GM12892 (cell line): Measurements from ENCODE around the gene MYO19.

Experiments
- POLR2A ChIP-seq: IDR thresholded peaks from 2 replicates; pipeline ENCODE4 v1.6.1; 2011; ENCODE audit warnings: low read depth, low read length, control low read depth
- POLR2AphosphoS5 ChIP-seq: IDR thresholded peaks from 2 replicates; pipeline ENCODE4 v1.6.1; 2011; ENCODE audit warnings: low read depth, low read length, control low read depth
- TAF1 ChIP-seq: IDR thresholded peaks from 2 replicates; pipeline ENCODE4 v1.6.1; 2011; ENCODE audit warnings: low read depth, mild to moderate bottlenecking, control low read depth, low read length, borderline replicate concordance

DNA sequence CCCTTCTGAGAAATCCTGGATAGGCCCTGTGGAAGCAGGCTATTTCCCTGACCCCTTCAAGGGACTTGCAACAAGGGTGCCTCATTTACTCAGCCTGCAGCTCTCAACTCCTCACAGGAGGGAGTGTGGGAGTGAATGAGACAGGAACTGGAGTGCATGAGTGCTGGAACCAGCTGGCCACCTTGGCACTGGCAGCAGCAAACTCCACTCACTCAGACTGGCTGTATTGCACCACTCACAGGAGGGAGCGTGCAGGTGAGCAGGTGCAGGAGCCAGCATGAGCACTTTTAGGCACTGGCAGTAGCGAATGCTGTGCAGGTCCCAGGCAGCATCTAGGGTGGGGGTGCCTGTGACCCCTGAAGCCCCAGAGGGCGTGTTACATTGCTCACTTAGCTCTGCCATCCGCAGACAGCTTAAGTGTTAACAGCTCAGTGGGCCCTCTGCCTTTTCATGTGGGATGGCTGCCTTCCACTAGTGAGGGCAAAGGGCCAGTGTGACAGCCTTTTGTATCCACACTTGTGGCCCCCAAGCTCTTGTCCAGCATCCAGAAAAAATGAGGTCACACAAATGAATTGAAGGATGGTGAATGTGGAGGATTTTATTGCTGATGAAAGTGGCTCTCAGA, 59.2 kb downstream of the MYO19 start:
- TF ChIP-seq POLR2AphosphoS5 (no peak), POLR2A (no peak), TAF1 (no peak)
